NCI-H2196 (cell line): ENCODE results near the gene CYP4F11.
"Not testable (repeated sequence)": the region's sequence is repeated elsewhere in the genome, so short reads cannot be mapped to it uniquely, and the experiment has no call there.

ENCODE experiments used
- DNase-seq: peaks from one replicate; lab custom pipeline; 2025; ENCODE audit not compliant: unreplicated experiment; lab: John Stamatoyannopoulos, UW

The CYP4F11 gene

DNA sequence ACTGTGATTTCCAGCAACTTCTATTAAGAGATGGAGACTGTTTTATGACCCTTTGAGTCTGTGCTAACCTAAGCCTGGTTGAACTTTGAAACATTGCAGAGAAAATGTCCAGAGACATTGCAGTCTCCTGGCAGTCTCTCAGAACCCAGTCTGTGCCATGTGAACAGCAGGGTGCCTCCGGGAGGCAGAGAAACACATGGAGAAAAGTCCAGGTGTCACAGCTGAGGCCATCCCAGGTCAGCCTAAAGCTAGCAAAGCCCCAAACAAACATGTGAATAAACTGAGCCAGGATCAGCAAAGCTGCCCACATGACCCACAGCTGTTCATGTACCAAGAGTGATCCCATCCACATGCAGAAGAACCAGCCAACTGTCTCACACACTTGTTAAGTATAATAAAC is 7.8 kb downstream of the CYP4F11 start:
- no peak for DNase-seq

GRCh38 chr19:15923702-15924101 is 10.6 kb downstream of the CYP4F11 start:
- DNase-seq: no peak

DNA sequence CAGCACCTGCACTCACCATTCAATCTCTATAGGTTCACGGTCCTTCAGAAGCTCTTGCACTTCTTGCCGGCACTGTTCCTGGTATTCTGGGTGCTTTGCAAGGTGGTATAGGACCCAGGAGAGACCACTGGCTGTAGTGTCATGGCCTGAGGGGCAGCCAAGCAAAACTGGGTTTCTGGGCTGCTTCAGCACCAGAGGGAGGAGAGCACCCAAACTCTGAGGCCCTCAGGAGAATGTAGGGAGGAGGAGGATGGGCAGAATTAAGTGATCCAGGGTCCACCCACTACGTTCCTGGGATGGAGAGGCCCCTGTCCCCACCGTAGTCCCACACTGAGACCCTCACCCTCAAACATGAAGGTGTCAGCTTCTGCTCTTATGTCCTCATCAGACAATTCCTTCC is 12.3 kb downstream of the CYP4F11 start:
- no peak for DNase-seq

DNA sequence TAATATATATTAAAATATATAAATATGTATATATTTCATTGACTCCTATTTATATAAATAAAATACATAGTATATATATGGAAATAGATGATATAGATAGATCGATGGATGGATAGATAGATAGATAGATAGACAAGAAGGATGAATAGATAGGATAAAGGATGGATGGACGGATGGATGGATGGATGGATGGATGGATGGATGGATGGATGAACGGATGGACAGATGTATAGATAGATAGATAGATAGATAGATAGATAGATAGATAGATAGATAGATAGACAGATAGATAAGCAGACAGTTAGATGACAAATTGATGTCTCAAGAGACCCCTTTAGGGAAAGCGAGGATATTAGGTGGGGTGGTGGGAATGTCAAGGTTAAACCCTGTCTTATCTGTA is 15.1 kb downstream of the CYP4F11 start:
- DNase-seq: no peak

DNA sequence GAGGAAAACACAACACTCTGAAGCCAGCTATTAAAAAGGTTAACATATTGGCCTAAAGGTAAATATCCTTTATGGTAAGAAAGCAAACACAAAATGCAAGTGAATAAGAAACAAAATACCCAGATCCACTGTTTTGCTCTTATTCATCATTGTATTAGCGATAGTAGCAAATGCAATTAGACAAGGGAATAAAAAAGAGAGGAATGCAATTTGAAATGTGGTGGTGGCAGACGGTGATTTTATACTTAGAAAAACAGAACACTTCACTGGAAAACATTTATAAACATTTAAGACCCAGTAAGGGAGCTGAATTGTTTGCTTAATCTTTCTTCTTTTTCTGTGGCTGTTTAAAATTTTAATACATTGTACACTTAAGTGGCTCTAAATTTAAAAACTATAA is 19.2 kb downstream of the CYP4F11 start:
- DNase-seq: no peak

DNA sequence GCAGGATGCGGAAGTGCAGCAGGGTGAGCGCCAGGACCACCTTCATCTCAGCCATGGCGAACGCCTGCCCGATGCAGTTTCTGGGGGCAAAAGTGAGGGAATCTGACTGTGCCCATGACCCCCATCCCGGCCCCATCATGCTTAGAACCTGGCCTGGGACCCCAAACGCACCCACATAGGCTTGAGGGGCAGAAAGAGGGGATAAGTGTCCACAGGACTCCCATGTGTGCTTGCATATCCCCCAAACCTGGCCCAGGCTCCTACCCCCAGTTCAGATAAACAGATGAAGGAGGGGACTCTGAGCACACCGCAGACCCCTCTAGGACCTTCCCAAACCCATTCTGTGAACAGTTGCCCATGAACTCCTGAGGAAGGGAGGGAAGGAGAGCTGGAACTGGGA is 20.5 kb downstream of the CYP4F11 start:
- DNase-seq: no peak

DNA sequence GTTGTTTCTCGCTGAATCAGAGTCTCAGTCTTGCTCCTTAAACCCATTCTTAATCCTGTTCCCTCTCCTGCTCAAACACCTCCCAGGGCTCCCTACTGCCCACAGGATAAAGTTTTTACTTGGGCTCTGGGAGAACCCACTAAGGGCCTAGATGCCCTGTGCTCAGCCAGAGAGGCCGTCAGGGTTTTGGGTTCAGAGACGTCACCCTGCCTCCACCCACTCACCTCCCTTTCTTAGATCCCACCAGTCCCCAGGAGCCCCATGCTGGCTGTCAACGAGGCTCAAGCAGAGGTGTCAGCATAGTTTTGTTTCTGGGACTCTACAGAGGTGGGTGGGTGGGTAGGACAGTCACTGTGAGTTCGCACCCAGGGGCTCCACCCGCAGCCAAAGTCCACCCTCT is 20.9 kb downstream of the CYP4F11 start:
- no peak for DNase-seq

DNA sequence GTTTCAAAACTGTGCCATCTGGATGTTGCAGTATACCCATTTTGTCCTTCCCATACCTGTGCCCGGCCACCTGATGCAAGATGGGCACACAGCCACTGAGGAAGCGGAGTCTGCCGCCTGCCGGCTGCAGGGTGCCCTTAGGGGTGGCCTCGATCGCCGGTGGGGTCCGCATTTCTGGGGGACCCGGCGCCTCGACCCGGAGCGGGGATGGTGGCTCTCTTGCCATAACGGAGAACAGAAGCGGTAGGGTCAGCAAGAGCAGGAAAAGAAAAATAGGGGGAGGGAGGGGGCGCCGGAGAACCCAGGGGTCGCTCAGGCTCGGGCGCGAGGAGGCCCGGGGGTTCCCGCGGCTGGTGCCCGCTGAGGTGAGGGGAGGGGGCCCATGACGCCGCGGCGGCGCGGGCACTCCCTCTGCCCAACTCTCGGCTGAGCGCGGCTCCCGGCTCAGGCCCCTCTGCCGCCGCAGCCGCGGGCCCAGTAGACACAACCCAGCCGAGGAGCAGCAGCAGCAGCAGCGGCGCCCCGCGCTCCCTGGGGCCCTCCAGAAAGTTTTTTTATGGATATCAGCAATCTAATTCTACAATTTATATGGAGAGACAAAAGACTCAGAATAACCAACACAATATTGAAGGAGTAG is 22.6 kb downstream of the CYP4F11 start:
- no peak for DNase-seq

DNA sequence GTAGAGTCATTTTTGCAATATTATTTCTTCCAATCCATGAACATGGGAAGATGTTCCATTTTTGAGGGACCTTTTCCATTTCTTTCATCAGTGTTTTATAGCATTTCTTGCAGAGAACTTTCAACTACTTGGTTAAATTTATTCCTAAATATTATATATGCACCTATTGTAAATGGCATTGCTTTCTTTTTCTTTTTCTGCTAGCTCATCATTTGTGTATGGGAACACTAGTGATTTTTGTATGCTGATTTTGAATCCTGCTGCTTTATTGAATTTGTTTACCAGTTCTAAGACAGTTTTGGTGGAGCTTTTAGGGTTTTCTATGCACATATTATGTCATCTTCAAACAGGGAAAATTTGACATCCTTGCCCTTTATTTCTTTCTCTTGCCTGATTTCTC is 29.3 kb downstream of the CYP4F11 start:
- no peak for DNase-seq

DNA sequence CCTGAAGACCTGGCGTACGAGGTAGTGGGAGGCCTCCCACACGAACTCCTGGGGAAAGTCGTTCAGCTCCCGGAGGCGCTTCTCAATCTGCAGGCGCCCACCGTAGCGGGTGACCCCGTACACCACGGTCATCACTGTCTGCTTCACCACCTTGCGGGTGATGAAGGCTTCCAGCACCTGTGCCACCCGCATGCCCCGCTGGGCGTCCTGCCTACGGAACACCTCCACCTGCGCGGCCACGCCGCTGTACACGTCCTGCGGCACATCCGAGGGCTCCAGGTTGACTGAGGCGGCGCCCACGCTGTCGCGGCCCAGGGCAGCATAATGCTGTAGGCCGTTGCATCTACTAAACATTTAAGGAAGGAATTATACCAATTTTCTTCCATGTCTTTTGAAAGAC is 31.4 kb downstream of the CYP4F11 start:
- DNase-seq: not testable (repeated sequence)

DNA sequence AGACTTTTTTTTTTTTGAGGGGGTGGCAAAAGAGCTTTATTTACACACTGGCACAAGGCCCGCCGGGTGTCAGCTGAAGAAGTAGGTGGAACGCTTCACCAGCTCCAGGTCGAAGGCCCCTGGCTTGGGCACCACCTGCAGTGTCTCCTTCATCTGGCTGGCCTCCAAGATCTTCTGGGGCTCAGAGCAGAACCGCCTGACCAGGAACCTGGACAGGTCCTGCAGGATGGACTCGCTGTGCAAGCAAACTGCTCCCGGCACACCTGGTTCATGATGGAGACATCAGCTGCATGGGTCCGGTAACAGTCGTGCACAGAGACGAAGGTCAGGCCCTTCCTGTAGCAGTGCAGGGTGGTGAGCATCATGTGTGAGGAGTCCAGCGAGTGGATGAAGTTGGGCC is 32.1 kb downstream of the CYP4F11 start:
- DNase-seq: no peak

DNA sequence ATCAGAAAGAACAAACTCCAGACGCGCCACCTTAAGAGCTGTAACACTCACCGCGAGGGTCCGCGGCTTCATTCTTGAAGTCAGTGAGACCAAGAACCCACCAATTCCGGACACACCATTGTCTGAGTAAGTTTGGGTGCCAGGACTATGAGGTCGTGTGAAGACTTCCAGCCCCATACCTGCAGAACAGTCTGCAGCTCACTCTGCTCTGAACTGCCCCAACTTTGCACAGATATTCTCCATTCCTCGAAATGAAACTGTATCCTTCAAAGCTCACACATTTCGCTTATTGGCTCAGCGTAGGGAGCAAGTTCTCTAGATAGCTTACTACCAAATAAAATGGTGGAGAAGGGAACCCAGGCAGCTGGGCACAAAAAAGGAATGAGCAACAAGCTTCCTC is 33.8 kb downstream of the CYP4F11 start:
- DNase-seq: no peak

- not testable (repeated sequence) for DNase-seq
These were observed 34.3 kb downstream of the CYP4F11 start for GRCh38 chr19:15900032-15900431.

DNA sequence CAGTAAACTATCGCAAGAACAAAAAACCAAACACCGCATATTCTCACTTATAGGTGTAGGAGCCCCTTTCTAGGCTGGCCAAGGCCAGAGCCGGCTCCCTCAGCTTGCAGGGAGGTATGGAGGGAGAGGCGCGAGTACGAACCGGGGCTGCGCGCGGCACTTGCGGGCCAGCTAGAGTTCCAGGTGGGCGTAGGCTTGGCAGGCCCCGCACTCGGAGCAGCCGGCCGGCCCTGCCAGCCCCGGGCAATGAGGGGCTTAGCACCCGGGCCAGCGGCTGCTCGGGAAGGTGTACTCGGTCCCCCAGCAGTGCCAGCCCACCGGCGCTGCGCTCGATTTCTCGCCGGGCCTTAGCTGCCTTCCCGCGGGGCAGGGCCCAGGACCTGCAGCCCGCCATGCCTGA is 34.8 kb downstream of the CYP4F11 start:
- not testable (repeated sequence) for DNase-seq

DNA sequence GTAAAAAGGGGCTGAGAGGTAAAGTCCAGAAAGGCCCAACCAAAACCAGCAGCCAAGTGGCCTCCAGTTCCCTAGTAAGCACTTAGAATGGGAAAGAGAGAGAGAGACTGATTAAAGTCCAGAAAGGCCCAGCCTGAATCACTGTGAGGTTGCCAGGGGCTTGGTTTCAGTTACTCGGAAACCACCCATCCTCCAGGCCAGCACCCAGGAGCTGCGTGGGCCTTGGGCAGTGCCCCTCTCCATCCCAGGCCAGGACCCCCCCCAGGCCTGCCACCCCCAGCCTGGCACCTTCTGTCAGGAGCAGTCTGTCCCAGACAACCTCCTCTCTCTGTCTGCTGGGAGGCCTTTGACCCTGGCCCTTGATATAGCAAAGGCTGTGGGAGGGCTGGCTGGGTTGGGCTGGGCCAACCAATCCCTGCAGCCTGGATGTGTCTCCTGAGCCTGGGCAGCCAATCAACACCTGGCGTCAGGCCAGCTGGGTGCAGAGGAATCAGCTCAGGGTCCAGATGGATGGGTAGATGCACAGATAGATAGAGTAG is 36.5 kb downstream of the CYP4F11 start, which contains the start of gene CYP4F2:
TSS of gene CYP4F2 (minus strand) at position 337 of the 539 bp plus-strand sequence. CDS start 463 bp downstream, outside the sequence.
- peak; percentile 24 for DNase-seq

DNA sequence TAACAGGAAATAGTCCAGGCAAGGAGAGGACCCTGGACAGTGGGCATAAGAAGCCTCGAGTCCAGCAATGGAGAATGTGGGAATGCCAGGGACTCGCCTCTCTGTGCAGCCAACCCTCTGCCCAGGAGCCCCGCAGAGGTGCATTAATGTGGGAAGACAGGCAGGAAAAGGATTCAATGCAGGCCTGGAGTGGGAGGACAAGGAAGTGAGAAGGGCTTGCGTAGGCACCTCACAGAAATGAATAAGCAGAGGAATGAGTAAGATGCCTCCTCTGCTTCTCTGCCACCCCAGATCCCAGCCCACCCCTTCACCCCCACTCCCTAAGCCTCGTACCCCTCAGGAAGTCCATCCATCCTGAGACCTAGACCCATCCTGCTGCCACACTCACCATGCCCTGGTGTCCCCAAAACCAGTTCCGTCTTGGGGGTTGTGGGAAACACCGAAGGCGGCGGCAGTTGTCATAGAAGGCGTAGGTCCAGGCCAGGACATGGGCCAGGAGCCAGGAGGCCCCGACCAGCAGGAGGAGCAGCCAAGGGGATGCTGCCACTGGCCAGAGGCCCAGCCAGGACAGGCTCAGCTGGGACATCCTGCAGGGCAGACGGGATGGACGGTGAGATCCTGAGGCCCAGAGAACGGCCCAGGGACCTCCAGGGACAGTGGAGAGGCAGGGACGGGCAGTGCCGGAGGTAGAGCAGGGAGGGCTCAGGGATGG is 37.1 kb downstream of the CYP4F11 start:
- no peak for DNase-seq

DNA sequence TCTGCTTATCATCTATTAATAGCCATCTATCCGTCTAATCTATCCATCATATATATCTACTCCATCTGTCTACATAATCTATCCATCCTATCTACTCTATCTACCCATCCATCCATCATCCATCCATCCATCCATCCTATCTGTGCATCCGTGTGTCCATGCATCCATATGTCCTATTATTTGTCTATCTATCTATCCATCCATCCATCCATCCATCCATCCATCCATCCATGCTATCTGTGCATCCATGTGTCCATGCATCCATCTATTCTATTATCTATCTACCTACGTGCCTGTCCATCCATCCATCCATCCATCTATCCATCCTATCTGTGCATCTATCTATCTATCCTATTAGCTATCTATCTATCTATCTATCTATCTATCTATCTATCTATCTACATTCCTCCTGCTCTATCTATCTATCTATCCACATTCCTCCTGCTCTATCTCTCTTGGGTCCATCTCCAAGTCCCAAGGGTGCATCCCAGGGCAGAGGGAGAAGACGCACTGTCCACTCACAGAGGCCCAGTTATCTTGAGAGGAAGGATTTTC is 38.4 kb downstream of the CYP4F11 start:
- no peak for DNase-seq

GRCh38 chr19:15894359-15894758 is 40.0 kb downstream of the CYP4F11 start:
- no peak for DNase-seq

DNA sequence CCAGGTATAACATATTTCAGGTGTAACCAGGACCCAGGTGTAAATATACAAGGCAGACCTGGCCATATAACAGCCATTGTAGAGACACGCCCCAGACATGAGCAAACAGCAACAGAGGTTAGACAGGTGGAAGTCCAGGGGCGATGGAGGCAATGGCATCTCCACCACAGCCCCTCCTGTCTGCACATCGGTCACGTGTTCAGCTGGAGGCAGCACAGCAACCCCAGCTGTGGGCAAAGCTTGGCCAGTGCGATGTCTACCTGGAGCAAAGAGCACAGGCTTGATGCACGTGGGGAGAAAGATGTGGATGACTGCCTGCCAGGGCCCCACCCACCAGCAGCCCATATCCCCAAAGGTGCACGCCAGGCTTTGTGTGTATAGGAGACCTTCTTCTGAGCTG is 40.9 kb downstream of the CYP4F11 start:
- DNase-seq: no peak

DNA sequence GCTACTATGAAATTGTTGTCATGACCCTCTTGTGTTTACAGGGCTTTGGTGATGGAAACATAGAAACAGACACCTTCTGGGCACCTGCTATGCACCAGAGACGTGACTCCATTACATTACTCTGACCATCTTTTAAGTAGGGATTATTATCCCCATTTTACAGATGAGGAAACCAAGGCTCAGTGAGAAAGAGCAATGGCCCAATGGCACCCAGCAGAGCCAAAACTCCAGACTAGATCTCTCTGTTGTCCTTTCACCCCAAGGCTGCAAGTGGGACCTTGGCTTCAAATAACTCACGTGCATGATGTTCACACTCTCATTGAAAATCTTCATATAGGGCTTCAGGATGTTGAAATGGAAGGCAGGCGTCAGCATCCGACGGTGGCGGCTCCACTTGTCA is 42.3 kb downstream of the CYP4F11 start:
- DNase-seq: no peak

DNA sequence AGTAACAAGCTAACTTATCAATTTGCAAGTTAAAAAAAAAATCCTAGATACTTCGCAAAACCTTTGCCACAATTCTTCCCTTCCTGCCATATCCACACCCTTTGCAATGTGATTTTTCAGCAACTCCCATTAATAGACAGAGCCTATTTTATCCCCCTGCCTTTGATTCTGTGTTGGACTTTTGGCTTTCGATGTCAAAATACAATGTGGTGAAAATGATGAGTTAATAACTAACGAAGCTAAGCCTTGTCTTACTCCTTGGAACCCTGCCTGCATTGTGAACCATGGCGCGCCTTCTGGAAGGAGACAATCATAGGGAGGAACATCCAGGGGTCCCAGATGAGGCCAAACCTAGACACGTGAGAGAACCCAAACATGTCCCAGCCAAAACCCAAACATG is 42.9 kb downstream of the CYP4F11 start:
- DNase-seq: no peak

GRCh38 chr19:15889339-15889738 is 45.0 kb downstream of the CYP4F11 start:
- not testable (repeated sequence) for DNase-seq
